A204.1 (cell line): ENCODE measurements around the gene TMEM30B.
"Not testable (repeated sequence)": the region's sequence is repeated elsewhere in the genome, so short reads cannot be mapped to it uniquely, and the experiment has no call there.

ENCODE experiments used
- FAIRE-seq: peaks from 2 replicates; lab custom pipeline; 2012; peaks lifted over from hg19 to GRCh38; lab: Jason Lieb, UNC

Gene TMEM30B, protein sequence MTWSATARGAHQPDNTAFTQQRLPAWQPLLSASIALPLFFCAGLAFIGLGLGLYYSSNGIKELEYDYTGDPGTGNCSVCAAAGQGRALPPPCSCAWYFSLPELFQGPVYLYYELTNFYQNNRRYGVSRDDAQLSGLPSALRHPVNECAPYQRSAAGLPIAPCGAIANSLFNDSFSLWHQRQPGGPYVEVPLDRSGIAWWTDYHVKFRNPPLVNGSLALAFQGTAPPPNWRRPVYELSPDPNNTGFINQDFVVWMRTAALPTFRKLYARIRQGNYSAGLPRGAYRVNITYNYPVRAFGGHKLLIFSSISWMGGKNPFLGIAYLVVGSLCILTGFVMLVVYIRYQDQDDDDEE

DNA sequence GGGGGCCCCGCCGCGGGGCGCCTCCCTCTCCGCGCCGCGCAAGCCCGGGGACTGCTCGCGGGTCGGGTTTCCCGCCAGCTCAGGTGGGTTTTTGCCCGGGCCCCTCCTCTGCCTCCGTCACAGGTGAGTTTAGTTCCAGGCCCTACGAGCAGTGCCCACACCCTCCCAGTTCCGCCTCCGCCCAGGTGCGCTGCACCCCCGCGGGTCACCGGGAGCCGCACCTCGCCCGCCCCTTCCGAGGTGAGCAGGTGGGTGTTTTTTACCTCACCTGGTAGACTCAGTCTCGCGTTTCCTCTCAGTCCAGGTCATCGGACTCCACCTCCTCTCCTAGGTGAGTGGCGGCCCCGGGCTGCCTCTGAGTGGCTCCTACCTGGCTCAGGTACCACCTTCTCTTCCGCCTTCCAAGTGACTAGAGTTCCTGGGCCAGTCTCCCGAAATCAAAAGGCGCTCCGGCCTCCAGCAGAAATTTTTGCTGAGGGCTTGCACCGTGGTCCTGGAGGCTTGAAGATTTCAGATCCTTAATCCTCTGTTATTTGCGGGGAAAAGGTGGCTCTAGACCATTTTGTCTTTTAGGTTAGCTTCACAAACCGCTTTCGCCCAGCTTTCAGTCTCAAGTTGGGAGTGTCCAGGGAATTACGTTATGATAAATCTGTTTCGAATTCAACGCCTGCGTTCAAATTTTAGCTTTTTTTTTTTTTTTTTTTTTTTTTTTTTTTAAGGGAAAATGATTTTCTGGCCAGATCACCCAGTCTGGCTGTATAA lies at the start of gene TMEM30B:
TSS of gene TMEM30B (minus strand) at position 153 of the 762 bp plus-strand sequence. CDS start 191 bp downstream, outside the sequence.
- peak; percentile 97 for FAIRE-seq

DNA sequence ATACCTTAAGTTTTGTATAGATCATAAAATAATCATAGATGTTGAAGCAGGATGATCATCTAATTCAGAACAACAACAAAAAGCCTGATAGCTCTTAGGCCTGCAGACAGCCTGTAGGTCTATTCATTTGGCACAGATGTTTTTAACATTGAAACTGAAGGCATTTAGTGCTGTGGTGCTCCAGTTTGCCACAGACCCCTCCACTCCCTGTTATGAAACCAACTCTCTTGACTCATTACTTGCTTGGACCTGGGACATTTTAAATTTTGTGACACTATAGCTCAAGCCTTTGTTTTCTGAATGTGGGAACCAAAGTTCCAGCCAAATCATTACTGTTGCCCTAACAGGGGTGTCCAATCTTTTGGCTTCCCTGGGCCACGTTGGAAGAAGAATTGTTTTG lies 49.4 kb upstream of the TMEM30B start:
- no peak for FAIRE-seq

DNA sequence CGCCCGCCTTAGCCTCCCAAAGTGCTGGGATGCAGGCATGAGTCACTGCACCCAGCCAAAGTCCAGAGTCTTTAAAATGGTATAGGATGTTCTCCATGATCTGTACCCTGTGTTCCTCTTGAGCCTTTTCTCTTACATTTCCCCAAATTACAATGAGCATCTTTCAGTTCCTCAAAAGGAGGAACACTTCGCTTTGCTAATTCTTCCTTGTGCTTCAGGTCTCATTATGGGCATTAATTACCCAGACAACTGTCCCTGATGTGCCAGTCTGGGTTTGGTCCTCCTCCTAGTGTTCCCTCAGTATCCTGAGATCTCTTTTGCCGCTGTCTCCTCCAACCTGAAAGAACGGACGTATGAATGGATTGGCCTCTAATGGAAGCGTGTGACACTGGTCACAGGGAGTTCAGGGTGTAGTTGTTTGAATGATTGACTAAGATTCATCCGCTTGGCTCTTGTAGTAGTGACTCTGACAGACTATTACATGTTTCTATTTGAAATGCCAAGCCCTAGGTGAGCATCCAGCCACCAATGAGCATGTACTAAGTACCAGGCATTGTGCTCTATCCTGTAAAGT lies 48.4 kb upstream of the TMEM30B start:
- no peak for FAIRE-seq

DNA sequence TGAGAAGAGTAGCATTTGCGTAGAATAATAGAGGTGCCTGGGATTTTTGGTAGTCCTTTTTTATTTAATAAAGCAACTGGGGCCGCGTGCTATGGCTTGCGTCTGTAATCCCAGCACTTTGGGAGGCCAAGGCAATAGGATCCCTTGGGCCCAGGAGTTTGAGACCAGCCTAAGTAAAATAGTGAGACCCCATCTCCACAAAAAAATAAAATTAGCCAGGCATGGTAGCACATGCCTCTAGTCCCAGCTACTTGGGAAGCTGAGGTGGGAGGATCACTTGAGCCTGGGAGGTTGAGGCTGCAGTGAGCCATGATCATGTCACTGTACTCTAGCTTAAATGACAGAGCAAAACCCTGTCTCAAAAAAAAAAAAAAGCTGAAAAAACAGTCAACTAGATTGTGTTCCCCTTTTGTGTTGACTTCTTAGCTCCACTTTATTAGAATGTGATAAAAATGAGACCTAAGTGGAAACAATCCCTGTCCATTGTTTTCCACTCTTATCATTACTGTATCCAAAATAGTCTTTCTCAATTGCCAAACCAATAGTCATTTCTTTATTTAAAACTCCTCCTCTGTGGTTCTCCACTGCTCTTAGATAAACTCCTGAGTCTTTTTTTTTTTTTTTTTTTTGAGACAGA lies 47.6 kb upstream of the TMEM30B start:
- no peak for FAIRE-seq

DNA sequence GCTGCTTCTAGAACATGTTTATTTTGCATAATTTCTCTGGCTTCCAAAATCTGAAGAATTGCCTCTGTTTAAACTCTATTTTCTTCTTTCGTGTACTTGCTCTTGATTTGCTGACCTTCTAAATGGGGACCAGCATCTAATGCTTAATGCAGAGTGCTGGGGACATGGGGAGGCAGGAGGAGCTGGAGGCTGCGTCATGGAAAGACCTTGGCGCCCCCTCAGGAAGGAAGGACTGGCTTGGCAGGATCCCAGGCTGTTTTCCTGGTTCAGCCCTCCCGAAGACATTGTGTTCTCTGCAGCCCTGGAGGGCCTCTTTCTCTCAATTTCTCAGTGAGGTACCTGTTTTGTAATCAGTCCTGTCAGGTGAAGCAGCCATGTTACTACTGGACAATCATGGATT lies 45.7 kb upstream of the TMEM30B start:
- FAIRE-seq: no peak

DNA sequence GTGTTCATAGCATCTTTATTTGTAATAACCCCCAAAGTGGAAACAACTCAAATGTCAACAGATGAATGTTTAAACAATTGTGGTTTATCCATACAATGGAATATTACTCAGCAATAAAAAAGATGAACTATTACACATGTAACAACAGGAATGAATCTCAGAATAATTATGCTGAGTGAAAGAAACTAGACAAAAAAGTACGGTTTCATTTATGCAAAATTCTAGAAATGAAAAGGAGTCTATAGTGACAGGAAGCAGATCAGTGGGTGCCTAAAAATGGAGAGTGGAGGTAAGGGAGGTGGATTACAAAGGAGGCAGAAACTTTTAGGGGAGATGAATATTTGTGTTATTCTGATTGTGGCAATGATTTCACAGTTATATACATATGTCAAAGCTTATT lies 45.0 kb upstream of the TMEM30B start:
- FAIRE-seq: no peak

DNA sequence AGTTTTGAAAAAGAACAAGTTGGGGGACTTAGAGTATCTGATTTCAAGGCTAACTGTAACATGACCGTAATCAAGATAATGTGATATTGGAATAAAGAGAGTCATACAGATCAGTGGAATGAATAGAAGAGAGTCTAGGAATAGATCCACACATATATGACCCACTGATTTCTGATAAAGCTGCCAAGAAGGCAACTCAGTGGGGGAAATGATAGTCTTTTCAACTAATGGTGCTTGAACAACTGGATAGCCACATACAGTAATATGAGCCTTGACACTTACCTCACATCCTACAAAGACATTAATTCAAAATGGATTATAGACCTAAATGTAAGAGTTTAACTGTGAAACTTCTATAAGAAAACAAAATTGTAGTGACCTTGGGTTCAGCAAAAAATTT lies 44.0 kb upstream of the TMEM30B start:
- FAIRE-seq: no peak

DNA sequence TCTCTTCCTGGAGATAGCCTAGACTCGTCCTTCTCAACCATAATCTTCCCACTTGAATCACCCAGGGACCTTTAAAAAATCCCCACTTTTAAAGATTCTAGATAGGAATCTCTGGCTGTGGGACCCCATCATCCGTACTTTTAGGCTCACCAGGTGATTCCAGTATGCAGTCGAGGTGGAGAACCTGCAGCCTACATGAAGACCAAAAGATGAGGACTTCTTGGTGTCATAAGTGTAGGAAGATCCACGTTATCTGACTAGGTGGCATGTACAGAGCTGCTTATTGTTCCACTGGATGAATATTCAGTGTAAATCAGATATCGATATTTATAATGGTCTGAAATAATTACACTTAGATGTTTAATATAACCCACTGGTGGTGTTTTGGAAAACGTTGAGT lies 42.8 kb upstream of the TMEM30B start:
- no peak for FAIRE-seq

DNA sequence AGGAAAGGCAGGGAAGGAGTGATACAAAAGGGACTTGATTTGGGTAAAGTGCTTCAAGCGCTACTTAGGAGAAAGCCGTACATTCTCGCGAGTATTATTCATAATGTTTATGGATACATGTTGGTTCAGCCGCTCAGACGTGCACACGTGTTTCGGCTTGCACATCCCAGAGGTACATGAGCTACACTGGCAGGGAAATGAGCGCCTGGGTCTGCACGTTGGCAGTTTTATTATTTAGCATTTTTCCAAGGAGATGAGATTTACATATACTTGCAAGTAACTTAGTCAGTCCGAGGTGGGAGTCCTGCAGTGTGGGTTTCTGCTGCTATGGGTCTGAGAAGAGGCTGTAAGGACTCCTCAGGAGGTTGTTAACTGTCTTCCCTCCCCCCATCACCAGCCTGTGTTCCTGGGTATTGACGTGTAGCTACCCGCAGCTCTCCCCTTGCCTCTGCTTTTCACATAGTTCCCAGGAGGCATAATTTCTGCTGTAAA lies 41.7 kb upstream of the TMEM30B start:
- no peak for FAIRE-seq

DNA sequence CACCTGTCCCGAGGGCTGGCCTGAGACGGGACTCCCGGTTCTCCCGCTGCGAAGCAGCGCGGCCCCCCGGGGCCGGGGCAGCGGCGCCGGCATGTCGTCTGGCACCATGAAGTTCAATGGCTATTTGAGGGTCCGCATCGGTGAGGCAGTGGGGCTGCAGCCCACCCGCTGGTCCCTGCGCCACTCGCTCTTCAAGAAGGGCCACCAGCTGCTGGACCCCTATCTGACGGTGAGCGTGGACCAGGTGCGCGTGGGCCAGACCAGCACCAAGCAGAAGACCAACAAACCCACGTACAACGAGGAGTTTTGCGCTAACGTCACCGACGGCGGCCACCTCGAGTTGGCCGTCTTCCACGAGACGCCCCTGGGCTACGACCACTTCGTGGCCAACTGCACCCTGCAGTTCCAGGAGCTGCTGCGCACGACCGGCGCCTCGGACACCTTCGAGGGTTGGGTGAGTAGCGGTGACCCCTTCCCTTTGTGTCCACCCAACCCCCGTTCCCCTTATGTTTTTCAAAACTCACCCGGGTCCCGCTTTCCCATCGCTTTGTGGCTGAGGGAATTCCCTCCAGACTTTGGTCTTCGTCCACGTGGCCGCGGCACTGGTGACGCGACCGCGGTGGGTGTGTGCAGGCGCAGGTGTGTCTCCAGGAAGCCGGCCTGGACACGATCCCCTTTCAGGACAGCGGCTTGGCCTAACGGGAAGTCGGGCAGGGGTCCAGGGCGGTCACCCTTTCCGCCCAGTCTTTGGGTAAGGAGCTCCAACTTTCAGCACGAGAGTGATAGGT lies 41.1 kb upstream of the TMEM30B start:
- no peak for FAIRE-seq

DNA sequence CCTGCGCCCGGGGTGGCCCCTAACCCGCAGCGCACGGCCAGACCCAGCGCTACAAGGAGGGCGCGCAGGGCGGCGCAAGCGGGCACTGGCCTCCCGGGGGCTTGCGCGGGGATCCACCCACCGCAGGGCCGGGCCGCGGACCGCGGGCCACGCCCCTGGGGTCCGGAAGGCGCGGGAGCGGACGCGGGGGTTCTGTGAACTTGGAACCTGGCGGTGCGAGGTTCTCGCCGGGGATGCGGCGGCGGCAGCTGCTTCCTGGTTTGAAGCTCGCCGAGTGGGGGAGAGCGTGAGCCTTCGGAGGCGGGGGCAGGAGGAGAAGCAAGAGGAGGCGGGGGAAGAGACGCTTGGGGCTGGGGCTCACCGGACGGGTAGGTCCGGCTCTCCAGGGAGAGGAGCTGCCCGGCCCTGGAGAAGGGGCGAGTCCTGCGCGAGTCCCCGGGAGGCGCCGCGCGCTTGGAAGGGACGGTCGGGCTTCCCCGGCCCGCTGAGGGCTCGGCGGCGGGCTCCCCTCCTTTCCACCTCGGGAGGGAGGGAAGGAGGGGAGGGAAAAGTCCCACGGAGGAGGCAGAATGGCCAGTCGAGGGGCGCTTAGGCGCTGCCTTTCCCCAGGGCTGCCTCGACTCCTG lies 40.4 kb upstream of the TMEM30B start, which contains the start of gene PRKCH:
TSS of gene PRKCH (plus strand) at position 195 of the 626 bp plus-strand sequence. CDS start 523 bp downstream, outside the sequence.
- no peak for FAIRE-seq

DNA sequence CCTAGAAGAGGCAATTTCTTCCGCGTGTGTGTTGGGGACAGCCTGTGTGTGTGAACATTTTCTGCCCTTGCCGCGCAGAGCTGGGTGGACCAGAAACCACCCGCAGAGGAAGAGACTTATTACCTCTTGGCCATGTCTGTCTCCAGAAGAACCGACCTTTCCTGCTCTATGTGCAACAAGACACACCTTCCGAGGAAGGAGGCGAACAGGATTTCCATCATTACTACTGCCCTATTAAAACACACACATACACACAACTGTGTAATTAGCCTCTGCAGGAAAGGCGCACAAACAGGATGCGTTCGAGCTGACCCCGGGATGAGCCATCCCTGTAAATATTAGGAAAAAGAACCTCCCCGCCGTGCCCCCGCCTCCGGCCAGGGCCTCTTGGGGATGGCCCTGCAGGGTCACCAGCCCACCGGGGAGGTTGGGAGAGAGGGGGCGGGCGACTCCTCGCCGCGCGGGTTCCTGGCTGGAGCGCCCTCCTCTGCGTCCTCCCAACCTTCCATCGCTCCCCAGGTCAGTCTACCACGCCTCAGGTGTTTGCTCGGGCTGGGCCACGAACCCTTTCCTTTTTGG lies 39.8 kb upstream of the TMEM30B start:
- no peak for FAIRE-seq

DNA sequence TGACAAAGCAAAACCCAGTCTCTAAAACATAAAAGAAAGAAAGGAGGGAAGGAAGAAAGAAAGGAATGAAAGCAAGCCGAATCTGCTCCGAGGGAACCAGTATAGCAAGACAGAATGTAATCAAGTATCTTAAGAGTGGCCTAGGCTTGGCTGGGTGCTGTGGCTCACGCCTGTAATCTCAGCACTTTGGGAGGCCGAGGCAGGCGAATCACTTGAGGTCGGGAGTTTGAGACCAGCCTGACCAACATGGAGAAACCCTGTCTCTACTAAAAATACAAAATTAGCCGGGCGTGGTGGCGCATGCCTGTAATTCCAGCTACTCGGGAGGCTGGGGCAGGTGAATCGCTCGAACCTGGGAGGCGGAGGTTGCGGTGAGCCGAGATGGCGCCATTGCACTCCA lies 39.0 kb upstream of the TMEM30B start:
- FAIRE-seq: not testable (repeated sequence)

DNA sequence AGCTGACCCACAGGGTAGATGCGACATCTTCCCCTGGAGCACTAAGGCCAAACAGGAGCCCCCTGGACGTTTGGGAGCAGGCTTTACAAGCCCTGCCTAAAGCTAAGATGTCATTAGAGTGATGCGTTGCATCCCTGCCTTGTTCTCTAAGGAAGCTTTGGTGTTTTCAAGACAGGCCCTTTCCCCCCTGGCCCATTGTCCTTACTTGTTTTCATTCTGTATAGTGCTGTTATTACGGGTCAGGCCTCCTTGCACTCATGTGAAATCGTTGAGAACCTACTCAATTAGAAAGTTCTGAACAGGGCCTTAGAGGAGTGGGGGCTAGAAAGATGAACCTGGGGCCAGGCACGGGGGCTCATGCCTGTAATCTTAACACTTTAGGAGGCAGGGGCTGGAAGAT lies 38.6 kb upstream of the TMEM30B start:
- FAIRE-seq: no peak

DNA sequence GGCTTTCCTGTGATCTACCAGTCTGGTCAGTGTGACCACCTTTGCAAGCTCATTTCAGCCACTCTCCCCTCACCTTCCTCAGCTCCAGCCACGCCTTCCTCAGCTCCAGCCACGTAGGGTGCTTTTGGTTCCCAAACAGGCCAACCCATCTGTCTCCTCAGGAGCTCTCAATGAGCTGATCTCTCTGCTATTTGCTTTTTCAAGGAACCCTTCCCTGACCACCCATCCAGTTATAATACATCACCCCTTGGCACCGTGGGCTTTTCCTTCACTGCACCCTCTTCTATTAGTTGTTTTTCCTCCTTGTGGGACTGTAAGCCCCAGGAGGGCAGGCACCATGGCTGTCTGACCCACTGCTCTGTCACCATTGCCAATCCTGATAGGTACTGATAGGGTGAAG lies 37.9 kb upstream of the TMEM30B start:
- no peak for FAIRE-seq

DNA sequence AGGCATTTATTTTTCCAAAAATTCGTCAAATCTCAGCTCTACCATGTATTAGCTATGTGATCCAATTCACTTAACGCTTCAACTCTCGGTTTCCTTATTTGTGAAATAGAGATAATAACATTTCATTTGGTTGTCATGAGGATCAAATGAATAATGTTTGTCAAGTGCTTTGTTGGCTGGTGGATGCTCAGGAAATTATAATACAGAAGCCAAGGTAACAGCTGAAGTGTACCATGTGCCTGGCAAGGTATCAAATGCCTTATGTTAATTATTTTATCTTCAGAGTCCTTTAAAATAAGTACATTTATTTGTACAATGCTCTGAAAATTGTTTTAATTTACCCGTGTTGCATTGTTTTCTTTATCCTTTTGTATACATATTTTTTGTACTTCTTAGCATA lies 34.2 kb upstream of the TMEM30B start:
- FAIRE-seq: peak; percentile 32

DNA sequence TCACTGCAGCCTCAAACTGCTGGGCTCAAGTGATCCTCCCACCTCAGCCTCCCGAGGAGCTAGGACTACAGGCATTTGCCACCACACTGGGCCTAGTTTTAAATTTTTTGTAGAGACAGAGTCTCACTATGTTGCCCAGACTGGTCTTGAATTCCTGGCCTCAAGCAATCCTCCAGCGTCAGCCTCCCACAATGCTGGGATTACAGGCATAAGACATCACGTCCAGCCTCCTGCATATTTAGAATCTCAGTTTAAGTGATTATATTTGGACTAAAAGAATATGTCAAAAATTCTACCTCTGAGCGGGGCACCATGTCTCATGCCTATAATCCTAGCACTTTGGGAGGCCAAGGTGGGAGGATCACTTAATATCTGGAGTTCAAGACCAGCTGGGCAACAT lies 27.6 kb upstream of the TMEM30B start:
- FAIRE-seq: not testable (repeated sequence)

DNA sequence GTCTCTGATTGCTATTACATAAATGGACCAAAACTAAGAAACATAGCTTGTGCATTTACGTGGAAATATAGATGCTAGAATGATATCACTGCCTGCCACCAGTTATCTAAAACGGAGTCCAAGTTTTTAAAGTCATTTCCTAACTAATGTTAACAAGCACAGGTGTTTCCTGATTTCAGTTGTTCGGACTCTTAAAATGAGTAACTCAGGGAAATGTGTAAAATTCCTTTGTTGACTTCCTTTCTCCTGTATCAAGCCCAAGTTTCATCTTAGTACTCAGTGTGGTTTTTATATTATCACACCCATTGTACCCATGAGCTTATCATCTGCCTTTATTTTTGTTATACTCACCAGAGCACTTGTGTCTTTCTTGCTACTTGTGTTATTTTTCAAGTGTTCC lies 27.1 kb upstream of the TMEM30B start:
- FAIRE-seq: no peak

DNA sequence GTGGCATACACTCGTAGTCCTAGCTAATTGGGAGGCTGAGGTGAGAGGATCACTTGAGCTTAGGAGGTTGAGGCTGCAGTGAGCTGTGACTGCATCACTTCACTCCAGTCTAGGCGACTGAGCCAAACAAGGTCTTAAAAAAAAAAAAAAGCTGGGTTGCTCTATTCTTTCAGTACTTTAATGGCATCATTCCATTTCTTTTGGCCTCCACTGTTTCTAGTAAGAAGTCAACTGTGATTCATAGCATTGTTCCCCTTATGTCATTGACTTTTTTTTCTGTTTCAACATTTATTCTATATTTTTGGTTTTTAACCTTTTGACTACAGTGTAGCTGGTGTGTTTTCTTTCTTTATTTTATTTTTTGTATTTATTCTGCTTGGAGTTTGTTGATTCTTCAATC lies 23.6 kb upstream of the TMEM30B start:
- FAIRE-seq: no peak

DNA sequence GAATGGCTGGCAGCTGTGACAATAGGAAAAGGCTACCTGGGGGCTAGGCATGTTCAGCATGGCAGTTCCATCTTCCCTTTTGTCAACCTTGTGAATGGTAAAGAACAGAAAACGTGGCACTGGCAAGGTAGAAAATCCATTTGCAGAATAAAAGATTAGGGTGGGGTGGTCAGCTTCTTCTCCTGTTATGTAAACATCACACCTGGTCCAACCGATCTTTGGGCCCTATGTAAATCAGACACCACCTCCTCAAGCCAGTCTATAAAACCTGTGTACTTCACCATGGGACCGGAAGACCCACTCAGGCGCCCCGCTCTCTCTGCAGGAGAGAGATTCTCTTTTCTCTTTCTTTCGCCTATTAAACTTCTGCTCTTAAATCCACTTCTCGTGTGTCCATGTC lies 19.6 kb upstream of the TMEM30B start:
- no peak for FAIRE-seq

DNA sequence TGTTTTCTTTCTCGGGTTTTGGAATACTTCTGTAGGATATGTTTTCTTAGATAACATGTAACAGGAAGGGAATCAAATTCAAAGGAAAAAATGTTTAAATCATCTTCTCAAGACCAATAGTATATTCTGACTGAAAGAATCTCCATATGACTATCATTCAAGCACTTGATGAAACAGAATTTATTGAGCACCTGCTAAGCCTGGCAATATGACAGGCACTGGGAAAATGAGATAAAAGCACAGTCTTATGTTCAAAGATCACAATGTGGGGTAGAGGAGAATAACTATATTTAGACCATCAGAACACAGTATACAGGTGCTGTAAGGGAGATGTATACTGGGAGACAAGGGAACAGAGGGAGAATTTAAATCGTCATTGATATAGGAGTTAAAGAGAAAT lies 19.1 kb upstream of the TMEM30B start:
- no peak for FAIRE-seq
